K562 (cell line): ENCODE measurements around the gene PGLYRP1. TPM values are rescaled to one million over a fixed set of nuclear protein-coding genes. Genes with fewer than 3 reads are reported as not detected.

Source experiments
- ATAC-seq: fragments of 200-7000 bp; cut with Tn5 transposase; 3 replicates; pipeline ENCODE4 v1.9.1; 2020; ENCODE audit warnings: moderate library complexity
- BruUV-seq: library from RNA; stranded (reverse); fragments of 400-500 nt; replicated peaks from 2 replicates; lab custom pipeline; 2021; lab: Mats Ljungman, UMichigan
- CTCF ChIA-PET: fragments of 300-600 bp; formaldehyde crosslinking; extraction: SDS; loops from one replicate; lab custom pipeline; 2021; ENCODE audit warnings: low intra/inter-chr PET ratio; lab: Yijun Ruan, JAX
- POLR2A ChIA-PET: fragments of 300-600, 350-650 bp; sonication (Branson Sonifier 250); formaldehyde crosslinking; extraction: SDS; loops from one replicate; lab custom pipeline; 2021; ENCODE audit warnings: antibody characterized with exemption, inconsistent platforms; lab: Yijun Ruan, JAX
- DNase-seq, 4 experiments: peaks; one replicate each; pipeline versions ENCODE4 v3.0.0 to v3.0.0-alpha.2; 2011 to 2018; ENCODE audit warnings: low spot score in 3 of 4, mixed read lengths in 3 of 4; ENCODE audit errors: extremely low read depth in 1 of 4
- FAIRE-seq: peaks from 2 replicates; lab custom pipeline; 2011; peaks lifted over from hg19 to GRCh38; lab: Jason Lieb, UNC
- H2AFZ ChIP-seq: 2 replicates; pipeline ENCODE4 v1.6.0; 2011; ENCODE audit warnings: low read depth, low read length, control low read depth, inconsistent platforms
- H3K27ac ChIP-seq: fragments of 200-600 bp; 3 replicates; pipeline ENCODE4 v1.8.0; 2011; ENCODE audit warnings: low read depth, mild to moderate bottlenecking, control low read depth, inconsistent platforms, low read length, moderate library complexity, mixed read lengths; ENCODE audit errors: extremely low read depth
- H3K27me3 ChIP-seq, 2 experiments: fragments of 300-600 bp in 1 of 2; 2 replicates in 1 of 2; 3 replicates in 1 of 2; pipeline versions ENCODE4 v1.6.0 to v1.8.0; 2011; ENCODE audit warnings: inconsistent platforms in 2 of 2, low read length in 2 of 2, mild to moderate bottlenecking in 1 of 2, mixed read lengths in 1 of 2, moderate library complexity in 1 of 2; ENCODE audit not compliant: control insufficient read depth in 2 of 2, insufficient read depth in 2 of 2
- H3K36me3 ChIP-seq: fragments of 300-600 bp; 3 replicates; pipeline ENCODE4 v1.8.0; 2011; ENCODE audit warnings: mild to moderate bottlenecking, low read length, inconsistent platforms; ENCODE audit not compliant: control insufficient read depth, insufficient read depth
- H3K4me1 ChIP-seq, 2 experiments: fragments of 200-600 bp in 1 of 2; replicated peaks in 1 of 2; 2 replicates in 1 of 2; 3 replicates in 1 of 2; pipeline versions ENCODE4 v1.5.1 to v1.8.0; 2011; ENCODE audit warnings: inconsistent platforms in 2 of 2, low read length in 2 of 2, mild to moderate bottlenecking in 1 of 2, mixed read lengths in 1 of 2, moderate library complexity in 1 of 2; ENCODE audit not compliant: control insufficient read depth in 2 of 2, insufficient read depth in 2 of 2
- H3K4me2 ChIP-seq: 2 replicates; pipeline ENCODE4 v1.6.1; 2011; ENCODE audit warnings: low read length, control low read depth, inconsistent platforms, mixed read lengths; ENCODE audit not compliant: insufficient read depth
- H3K4me3 ChIP-seq: fragments of 200-600 bp; sonication (generic), shearing (Covaris generic); 2 replicates; pipeline ENCODE4 v1.5.1; 2016; ENCODE audit warnings: control low read depth, inconsistent platforms
- H3K79me2 ChIP-seq: fragments of 200-600 bp; 3 replicates; pipeline ENCODE4 v1.8.0; 2011; ENCODE audit warnings: low read length, inconsistent platforms; ENCODE audit not compliant: control insufficient read depth, insufficient read depth
- H3K9ac ChIP-seq, 2 experiments: 2 replicates each; pipeline versions ENCODE4 v1.6.0 to v1.6.1; 2011; ENCODE audit warnings: low read depth in 2 of 2, low read length in 2 of 2, control low read depth in 1 of 2, inconsistent platforms in 1 of 2, mild to moderate bottlenecking in 1 of 2, mixed read lengths in 1 of 2; ENCODE audit not compliant: insufficient read depth in 1 of 2
- H3K9me1 ChIP-seq: one replicate; pipeline ENCODE4 v1.6.0; 2011; ENCODE audit warnings: inconsistent platforms, mild to moderate bottlenecking, low read length, moderate library complexity; ENCODE audit not compliant: control insufficient read depth, insufficient read depth
- H3K9me3 ChIP-seq: replicated peaks from 2 replicates; pipeline ENCODE4 v1.5.1; 2011; ENCODE audit warnings: low read depth, low read length, inconsistent platforms; ENCODE audit not compliant: control insufficient read depth, insufficient read depth
- H4K20me1 ChIP-seq: replicated peaks from 2 replicates; pipeline ENCODE4 v1.6.1; 2011; ENCODE audit warnings: low read length, inconsistent platforms, mixed read lengths; ENCODE audit not compliant: control insufficient read depth, insufficient read depth
- BCOR ChIP-seq: fragments of 450-650 bp; IDR thresholded peaks from 2 replicates; pipeline ENCODE4 v1.6.1; 2016
- CBX2 ChIP-seq: fragments of 200-600 bp; sonication (generic); IDR thresholded peaks from one replicate; pipeline ENCODE4 v1.6.1; 2012; ENCODE audit warnings: mild to moderate bottlenecking, low read length, inconsistent platforms; ENCODE audit not compliant: insufficient read depth, poor library complexity, severe bottlenecking
- FOS ChIP-seq: IDR thresholded peaks from 3 replicates; pipeline ENCODE4 v1.6.1; 2011; ENCODE audit not compliant: insufficient read length; ENCODE audit errors: extremely low read depth
- FOXA3 ChIP-seq, 2 experiments: fragments of 450-650 bp in 1 of 2; sonication (generic) in 1 of 2; formaldehyde crosslinking; IDR thresholded peaks in 1 of 2; conservative IDR thresholded peaks in 1 of 2; 2 replicates each; pipeline versions ENCODE4 v1.4.0 to v1.8.0; 2020 to 2022; ENCODE audit warnings: mild to moderate bottlenecking in 2 of 2, missing genetic modification reagents in 1 of 2
- KAT8 ChIP-seq: fragments of 450-650 bp; IDR thresholded peaks from 2 replicates; pipeline ENCODE4 v1.6.1; 2016; ENCODE audit warnings: low read depth, mild to moderate bottlenecking
- SIN3A ChIP-seq, 2 experiments: fragments of 150-350 bp in 1 of 2; IDR thresholded peaks; 2 replicates each; pipeline ENCODE4 v1.6.1; 2011 to 2016; ENCODE audit warnings: borderline replicate concordance in 2 of 2, low read depth in 2 of 2, low read length in 2 of 2, mild to moderate bottlenecking in 2 of 2, moderate library complexity in 2 of 2; ENCODE audit not compliant: control insufficient read depth in 1 of 2
- WGBS: fragments of 100-300 bp; shearing (Covaris generic); methylation state at CpG from one replicate; pipeline ENCODE4 v1.1.6; 2016; ENCODE audit warnings: low coverage, mixed read lengths; ENCODE audit not compliant: insufficient coverage; ENCODE audit errors: missing lambda C conversion rate; 5-methylcytosine and 5-hydroxymethylcytosine counted together
- in situ Hi-C: fragments of 300-500 bp; cut with MboI; formaldehyde crosslinking; loops from 4 replicates; pipeline ENCODE4 v1.15.0; 2018; ENCODE audit warnings: inconsistent platforms, mixed read lengths
- intact Hi-C: fragments of 100-400 bp; cut with micrococcal nuclease; formaldehyde crosslinking; loops from 2 replicates; pipeline ENCODE4 v1.14.2; 2022
- polyA plus RNA-seq, 8 experiments: library from polyadenylated mRNA; depleted of rRNA in 4 of 8; stranded (reverse) in 5 of 8; unstranded in 3 of 8; fragments of >200 nt; fragmentation: Nextera tagmentation in 2 of 8; fragmentation: Illumina TruSeq in 1 of 8; extraction: Ambion mirVana in 2 of 8; extraction: Trizol in 1 of 8; gene quantifications; 2 replicates each; pipeline versions ENCODE4 v1.2.1 to v1.2.3, GENCODE V29; 2011 to 2014; ENCODE audit warnings: inconsistent platforms in 1 of 8, missing spikeins in 1 of 8
- total RNA-seq, 7 experiments: library from RNA; depleted of rRNA in 6 of 7; stranded (reverse); fragments of >200 nt in 6 of 7; fragmentation: Illumina TruSeq in 2 of 7; extraction: Trizol in 2 of 7; gene quantifications; 2 replicates each; pipeline versions ENCODE4 v1.2.1 to v1.2.3, GENCODE V29; 2011 to 2021; ENCODE audit warnings: low replicate concordance in 1 of 7

PGLYRP1 gene
- total and polyA plus RNA-seq, 9 of the 15 experiments (the other 6 are each of a cell fraction or from before 2014, with no cell fraction given), result not detected

DNA sequence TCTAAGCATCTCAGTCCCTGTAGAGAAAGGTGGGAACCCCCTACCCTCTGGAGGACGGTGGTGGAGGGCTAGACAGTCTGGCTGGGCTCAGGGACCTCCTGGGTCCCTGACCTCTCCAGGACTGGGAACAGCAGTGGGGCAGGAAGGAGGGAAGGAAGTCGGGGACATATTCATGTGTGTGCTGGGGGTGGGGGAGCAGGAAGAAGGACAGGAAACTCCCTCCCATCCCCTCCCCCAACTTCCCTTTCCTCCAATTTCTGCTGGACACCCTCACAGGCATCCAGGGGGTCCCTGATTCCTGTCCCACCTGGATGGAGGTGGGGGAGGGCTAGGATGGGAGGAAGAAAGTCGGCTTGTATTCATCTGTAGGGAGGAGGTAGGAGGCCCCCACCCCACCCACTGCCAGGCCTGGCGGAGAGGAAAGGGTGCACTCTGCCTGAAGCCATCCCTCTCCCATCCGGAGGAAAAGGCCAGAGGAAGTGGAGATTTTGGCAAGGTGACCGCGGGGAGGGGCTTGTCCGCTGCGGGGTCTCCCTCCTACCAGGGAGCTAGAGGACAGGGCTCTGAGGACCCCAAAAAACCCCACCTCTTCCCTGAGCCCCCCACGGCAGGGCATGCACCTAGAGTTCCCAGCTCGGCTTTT is 51.5 kb downstream of the PGLYRP1 start:
- BruUV-seq, result no TSS peak

DNA sequence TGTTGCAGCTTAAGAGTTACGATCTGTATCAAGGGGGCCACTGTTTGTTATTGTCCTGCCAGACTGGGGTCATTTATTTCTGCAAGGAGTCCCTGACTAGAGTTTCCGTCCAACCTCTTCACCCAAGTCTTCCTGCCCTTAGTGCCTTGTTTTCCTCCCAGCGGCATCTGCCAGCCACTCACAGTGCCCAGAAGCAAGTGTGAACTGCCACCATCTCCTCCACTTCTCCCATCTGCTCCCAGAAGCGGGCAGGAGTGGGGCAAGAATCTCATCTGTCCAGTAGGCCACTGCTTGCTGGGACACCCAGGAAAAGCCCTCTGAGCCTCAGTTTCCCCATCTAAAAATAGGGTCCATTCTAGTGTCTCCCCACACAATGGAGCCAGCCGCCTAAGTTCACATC is 53.2 kb downstream of the PGLYRP1 start:
- no TSS peak for BruUV-seq
- TF ChIP-seq BCOR (no peak), KAT8 (no peak), FOXA3 (CRISPR knock-in tag; conservative IDR thresholded peaks at IDR 0.05 in 1 of 2, IDR thresholded peaks at IDR 0.05 in 1 of 2) (no peak)
- Histone ChIP-seq H3K9me1 (no peaks in the 10 kb centered on the region), H3K4me3 (no peak overlapping the region), H3K9ac (no peak overlapping the region), H3K4me1 (peaks cover 0 to 15% of the 10 kb centered on the region in 2 experiments; a peak in 2 of 5 replicates), H4K20me1 (peaks cover 13% of the 10 kb centered on the region), H2AFZ (no peak overlapping the region), H3K79me2 (no peaks in the 10 kb centered on the region), H3K27ac (no peak overlapping the region), H3K27me3 (peaks cover 29 to 57% of the 10 kb centered on the region in 2 experiments), H3K4me2 (no peak overlapping the region), H3K9me3 (no peaks in the 10 kb centered on the region), H3K36me3 (no peaks in the 10 kb centered on the region)
- whole genome bisulfite sequencing, result 2% methylated on average over 5 of the region's 5 CpGs
- ChIA-PET CTCF (no interaction called here), POLR2A (no interaction called here)
- in situ Hi-C loops, result no loop called here
- ATAC-seq, result no peak
- no peak for FAIRE-seq
- DNase-seq, result no peak
- intact Hi-C loops, result no loop called here

More for the DNA sequence above, 51.5 kb downstream of the PGLYRP1 start:
- ChIA-PET POLR2A (interaction anchor here (0.9 kb wide), 1 partner anchor 24 kb away, joined by 3 read pairs; the partner anchor contains the start of gene CCDC61), CTCF (no interaction called here)
- Histone ChIP-seq H3K9ac (no peak overlapping the region), H3K27ac (no peak overlapping the region), H3K9me1 (no peaks in the 10 kb centered on the region), H3K4me1 (peaks cover 0 to 19% of the 10 kb centered on the region in 2 experiments; a peak in 2 of 5 replicates), H3K4me2 (no peak overlapping the region), H3K36me3 (no peaks in the 10 kb centered on the region), H3K4me3 (no peak overlapping the region), H3K9me3 (no peaks in the 10 kb centered on the region), H3K79me2 (no peaks in the 10 kb centered on the region), H2AFZ (no peak overlapping the region), H3K27me3 (peaks cover 29 to 59% of the 10 kb centered on the region in 2 experiments), H4K20me1 (peaks cover 13% of the 10 kb centered on the region)
- intact Hi-C loops (no loop called here), in situ Hi-C loops (no loop called here)
- FAIRE-seq, result no peak
- DNase-seq, result no peak
- TF ChIP-seq CBX2 (no peak), FOS (no peak), SIN3A (IDR thresholded peaks at IDR 0.05; ENCODE audit: borderline replicate concordance in 2 of 2, control insufficient read depth in 1 of 2, low read depth in 2 of 2, low read length in 2 of 2) (no peak)
- ATAC-seq, result no peak
- 5% methylated on average over 11 of the region's 11 CpGs for WGBS
